ENCODE data around the gene SETD5. TPM values are rescaled to one million over a fixed set of nuclear protein-coding genes. Genes with fewer than 3 reads are reported as not detected.

Gene SETD5
- total RNA-seq, 1 donor from 2014 or later = 125 TPM

DNA sequence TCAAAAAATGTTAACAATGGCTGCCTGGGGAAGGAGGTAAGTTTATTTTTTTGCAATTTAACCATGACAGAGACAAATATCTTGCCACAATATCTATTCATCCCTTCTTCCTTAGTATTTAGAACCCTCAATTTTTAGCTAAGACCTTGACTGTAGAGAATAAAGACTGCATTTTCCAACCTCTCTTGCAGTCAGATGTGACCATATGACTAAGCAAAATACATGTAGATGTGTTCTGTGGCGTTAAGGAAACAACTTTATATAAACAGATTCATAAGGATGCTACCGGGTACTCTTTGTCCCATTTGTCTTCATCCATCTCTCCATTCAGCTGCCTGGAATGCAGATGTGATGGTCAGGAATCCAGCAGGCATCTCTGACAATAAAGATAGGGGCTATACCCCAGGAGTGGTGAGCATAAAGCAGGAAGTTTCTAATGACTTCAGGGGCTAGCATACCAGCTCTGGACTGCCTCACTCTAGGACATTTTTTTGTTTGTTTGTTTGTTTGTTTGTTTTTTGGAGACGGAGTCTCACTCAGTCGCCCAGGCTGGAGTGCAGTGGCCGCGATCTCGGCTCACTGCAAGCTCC is 115.1 kb downstream of the SETD5 start:
- intact Hi-C loops (cut with micrococcal nuclease) = no loop called here

DNA sequence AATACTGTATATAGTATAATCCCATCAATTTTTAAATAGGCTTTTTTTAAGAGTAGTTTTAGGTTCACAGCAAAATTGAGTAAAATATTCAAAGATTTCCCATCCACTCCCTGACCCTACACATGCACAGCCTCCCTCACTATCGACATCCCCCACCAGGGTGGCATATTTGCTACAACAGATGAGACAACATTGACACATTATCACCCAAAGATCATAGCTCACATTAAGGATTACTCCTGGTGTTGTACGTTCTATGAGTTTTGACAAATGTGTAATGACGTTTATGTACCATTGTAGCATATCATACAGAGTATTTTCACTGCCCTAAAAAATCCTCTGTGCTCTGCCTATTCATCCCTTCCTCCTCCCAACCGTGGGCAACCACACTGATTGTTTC is 116.9 kb downstream of the SETD5 start:
- intact Hi-C loops (cut with micrococcal nuclease) = no loop called here

DNA sequence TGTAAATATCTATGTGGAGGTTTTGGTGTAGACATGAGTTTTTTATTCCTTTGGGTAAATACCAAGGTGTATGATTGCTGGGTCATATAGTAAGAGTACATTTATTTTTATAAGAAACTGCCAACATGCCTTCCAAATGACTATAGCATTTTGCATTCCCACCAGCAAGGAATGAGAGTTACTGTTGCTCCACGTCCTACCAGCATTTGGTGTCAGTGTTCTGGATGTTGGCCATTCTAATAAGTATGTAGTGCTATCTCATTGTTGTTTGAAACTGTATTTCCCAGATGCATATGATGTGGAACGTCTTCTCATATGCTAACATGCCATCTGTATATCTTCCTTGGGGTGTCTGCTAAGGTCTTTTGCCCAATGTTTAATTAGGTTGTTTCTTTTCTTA is 117.5 kb downstream of the SETD5 start:
- intact Hi-C loops (cut with micrococcal nuclease) = no loop called here

DNA sequence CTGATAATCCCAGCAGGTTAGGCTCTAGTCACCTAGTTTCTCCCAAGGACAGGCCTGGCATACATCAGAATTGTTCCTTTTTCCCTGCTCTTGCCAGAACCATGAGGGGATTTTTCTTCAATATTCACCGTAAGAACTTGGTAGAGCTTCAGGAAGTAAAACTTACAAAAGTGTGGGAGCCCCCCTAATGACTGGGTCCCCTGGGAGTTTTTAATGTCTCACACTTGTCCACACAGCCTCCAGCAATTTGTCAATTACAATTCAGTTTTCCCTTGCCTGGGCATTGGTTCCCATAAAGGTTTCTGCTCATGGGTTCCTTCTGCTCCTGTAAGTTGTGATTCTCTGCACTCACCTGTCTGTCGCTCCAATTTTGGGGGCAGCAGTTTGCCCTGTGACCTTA is 127.7 kb downstream of the SETD5 start:
- intact Hi-C loops (cut with micrococcal nuclease) = no loop called here

Other genes starting within 250 kb of the SETD5 start
- gene SRGAP3, start 148.0 kb upstream of the SETD5 start, total RNA-seq = 6.8 and 7.1 TPM in 2 replicates
- 49.3 and 52.2 TPM in 2 replicates for gene THUMPD3, start 34.6 kb upstream of the SETD5 start, total RNA-seq
- gene LHFPL4, start 156.2 kb downstream of the SETD5 start, total RNA-seq = not detected in 2 replicates

Measured in T-helper 2 cell treated with Interferon-gamma antibody and Interleukin-4, amounts not matched to agents 100 ng/mL and 5 ng/mL, for 36 hours (primary cell).